Caco-2 (cell line): Measurements from ENCODE around the gene RBMS2. TPM values are rescaled to one million over a fixed set of nuclear protein-coding genes. Genes with fewer than 3 reads are reported as not detected.
"Not testable (repeated sequence)": the region's sequence is repeated elsewhere in the genome, so short reads cannot be mapped to it uniquely, and the experiment has no call there.

Source experiments
- BruUV-seq: library from RNA; stranded (reverse); fragments of 400-500 nt; replicated peaks from 2 replicates; lab custom pipeline; 2021; lab: Mats Ljungman, UMichigan
- CTCF ChIA-PET: fragments of 300-600 bp; sonication (Branson Sonifier 250); formaldehyde crosslinking; loops from one replicate; lab custom pipeline; 2022; ENCODE audit warnings: antibody characterized with exemption; lab: Charles Lee
- POLR2A ChIA-PET: fragments of 300-600 bp; sonication (Branson Sonifier 250); formaldehyde crosslinking; loops from one replicate; lab custom pipeline; 2022; ENCODE audit warnings: antibody characterized with exemption; lab: Charles Lee
- DNase-seq, 2 experiments: peaks; one replicate each; pipeline versions ENCODE4 v3.0.0 to v3.0.0-alpha.2; 2020 to 2022
- H3K27me3 ChIP-seq: replicated peaks from 2 replicates; pipeline ENCODE4 v1.6.0; 2011; ENCODE audit warnings: low read length; ENCODE audit not compliant: control insufficient read depth, insufficient read depth
- H3K36me3 ChIP-seq: 2 replicates; pipeline ENCODE4 v1.5.1; 2011; ENCODE audit warnings: low read length; ENCODE audit not compliant: control insufficient read depth, insufficient read depth
- H3K4me1 ChIP-seq: fragments of 250-450 bp; sonication (Bioruptor Pico); 2 replicates; pipeline ENCODE4 v1.5.1; 2020; ENCODE audit warnings: mild to moderate bottlenecking
- H3K4me3 ChIP-seq: 2 replicates; pipeline ENCODE4 v1.5.1; 2011; ENCODE audit warnings: low read depth, mild to moderate bottlenecking, control low read depth, low read length
- H3K9me3 ChIP-seq: fragments of 250-450 bp; sonication (Bioruptor Pico); 2 replicates; pipeline ENCODE4 v1.5.1; 2020; ENCODE audit warnings: mild to moderate bottlenecking, moderate library complexity
- H3K27ac Mint-ChIP-seq: one replicate; pipeline ENCODE4 v1.8.0; 2022; ENCODE audit warnings: mixed read lengths; ENCODE audit not compliant: unreplicated experiment
- H3K27me3 Mint-ChIP-seq: one replicate; pipeline ENCODE4 v1.8.0; 2022; ENCODE audit warnings: mixed read lengths; ENCODE audit not compliant: insufficient read depth, unreplicated experiment
- H3K36me3 Mint-ChIP-seq: one replicate; pipeline ENCODE4 v1.8.0; 2022; ENCODE audit warnings: mild to moderate bottlenecking, mixed read lengths; ENCODE audit not compliant: insufficient read depth, unreplicated experiment
- H3K4me1 Mint-ChIP-seq: one replicate; pipeline ENCODE4 v1.8.0; 2022; ENCODE audit warnings: low read depth, mixed read lengths; ENCODE audit not compliant: unreplicated experiment
- H3K4me3 Mint-ChIP-seq: one replicate; pipeline ENCODE4 v1.8.0; 2022; ENCODE audit warnings: mild to moderate bottlenecking, moderate library complexity, mixed read lengths; ENCODE audit not compliant: unreplicated experiment
- H3K9me3 Mint-ChIP-seq: one replicate; pipeline ENCODE4 v1.8.0; 2022; ENCODE audit warnings: mixed read lengths; ENCODE audit not compliant: unreplicated experiment
- CTCF ChIP-seq, 2 experiments: fragments of 200-600 bp in 1 of 2; IDR thresholded peaks; 1 replicate in 1 of 2; 2 replicates in 1 of 2; pipeline versions ENCODE4 v1.5.1 to v1.8.0; 2011 to 2022; ENCODE audit warnings: antibody characterized with exemption in 1 of 2, control low read depth in 1 of 2, inconsistent platforms in 1 of 2, low read depth in 1 of 2, low read length in 1 of 2, mild to moderate bottlenecking in 1 of 2, moderate library complexity in 1 of 2; ENCODE audit not compliant: insufficient read depth in 1 of 2, severe bottlenecking in 1 of 2, unreplicated experiment in 1 of 2
- intact Hi-C: fragments of 100-400 bp; cut with micrococcal nuclease; formaldehyde crosslinking; loops from one replicate; pipeline ENCODE4 v1.10.0; 2022; ENCODE audit not compliant: unreplicated experiment
- total RNA-seq: library from RNA; stranded (reverse); gene quantifications from 2 replicates; pipeline ENCODE4 v1.2.3, GENCODE V29; 2022

Gene RBMS2
- total RNA-seq, 1 experiment from 2014 or later = 39.5 TPM

GRCh38 chr12:56572288-56572687 is 50.7 kb downstream of the RBMS2 start:
- Mint-ChIP-seq H3K27me3 (no peaks in the 10 kb centered on the region), H3K4me3 (no peak overlapping the region)
- no peaks in the 10 kb centered on the region; the same call in 1 of the 2 replicates for H3K36me3 ChIP-seq

GRCh38 chr12:56574210-56574609 is 52.6 kb downstream of the RBMS2 start:
- no peak for DNase-seq
- Mint-ChIP-seq H3K36me3 (peaks cover 21% of the 10 kb centered on the region), H3K9me3 (no peaks in the 10 kb centered on the region), H3K27me3 (no peaks in the 10 kb centered on the region), H3K4me3 (no peak overlapping the region), H3K4me1 (peaks cover 12% of the 10 kb centered on the region), H3K27ac (no peak overlapping the region)
- POLR2A ChIA-PET = no interaction called here
- no peak overlapping the region for H3K4me3 ChIP-seq
- intact Hi-C loops = no loop called here
- no TSS peak for BruUV-seq
- H3K4me1 ChIP-seq = no peaks in the 10 kb centered on the region
- H3K27me3 ChIP-seq = no peaks in the 10 kb centered on the region
- no peaks in the 10 kb centered on the region; the same call in 1 of the 2 replicates for H3K36me3 ChIP-seq
- CTCF ChIA-PET = no interaction called here
- TF ChIP-seq CTCF (IDR thresholded peaks at IDR 0.05; ENCODE audit: insufficient read depth in 1 of 2, low read depth in 1 of 2, low read length in 1 of 2, severe bottlenecking in 1 of 2, unreplicated experiment in 1 of 2) = no peak
- no peaks in the 10 kb centered on the region for H3K9me3 ChIP-seq

More at GRCh38 chr12:56572288-56572687, 50.7 kb downstream of the RBMS2 start:
- no peak overlapping the region for H3K4me3 ChIP-seq
- intact Hi-C loops = no loop called here
- ChIA-PET CTCF (interaction anchor here (0.6 kb wide), 1 partner anchor 15 kb away, joined by 6 read pairs; no protein-coding TSS in a partner anchor), POLR2A (no interaction called here)
- Mint-ChIP-seq H3K27ac (no peak overlapping the region), H3K9me3 (no peaks in the 10 kb centered on the region), H3K4me1 (peaks cover 16% of the 10 kb centered on the region), H3K36me3 (peaks cover 21% of the 10 kb centered on the region)
- H3K4me1 ChIP-seq = no peaks in the 10 kb centered on the region
- TF ChIP-seq CTCF (IDR thresholded peaks at IDR 0.05; ENCODE audit: insufficient read depth in 1 of 2, low read depth in 1 of 2, low read length in 1 of 2, severe bottlenecking in 1 of 2, unreplicated experiment in 1 of 2) = no peak
- no peaks in the 10 kb centered on the region for H3K9me3 ChIP-seq
- H3K27me3 ChIP-seq = no peaks in the 10 kb centered on the region
- BruUV-seq = no TSS peak
- DNase-seq = no peak

GRCh38 chr12:56577248-56577647 is 55.6 kb downstream of the RBMS2 start:
- CTCF ChIA-PET = interaction anchor here (0.6 to 1.1 kb wide), 2 partner anchors 63 to 549 kb away, joined by 3 to 4 read pairs; no protein-coding TSS in a partner anchor
- H3K9me3 ChIP-seq, H3K4me3 ChIP-seq, intact Hi-C loops, H3K27me3 ChIP-seq, H3K4me1 ChIP-seq, H3K27me3 Mint-ChIP-seq, H3K9me3 Mint-ChIP-seq, BruUV-seq, H3K27ac Mint-ChIP-seq, H3K36me3 ChIP-seq, DNase-seq, POLR2A ChIA-PET, H3K4me1 Mint-ChIP-seq, H3K4me3 Mint-ChIP-seq: not testable (repeated sequence)
- peaks cover 15% of the 10 kb centered on the region for H3K36me3 Mint-ChIP-seq
